ENCODE data around the gene PDE3A.
"Not testable (repeated sequence)": the region's sequence is repeated elsewhere in the genome, so short reads cannot be mapped to it uniquely, and the experiment has no call there.

Gene PDE3A

DNA sequence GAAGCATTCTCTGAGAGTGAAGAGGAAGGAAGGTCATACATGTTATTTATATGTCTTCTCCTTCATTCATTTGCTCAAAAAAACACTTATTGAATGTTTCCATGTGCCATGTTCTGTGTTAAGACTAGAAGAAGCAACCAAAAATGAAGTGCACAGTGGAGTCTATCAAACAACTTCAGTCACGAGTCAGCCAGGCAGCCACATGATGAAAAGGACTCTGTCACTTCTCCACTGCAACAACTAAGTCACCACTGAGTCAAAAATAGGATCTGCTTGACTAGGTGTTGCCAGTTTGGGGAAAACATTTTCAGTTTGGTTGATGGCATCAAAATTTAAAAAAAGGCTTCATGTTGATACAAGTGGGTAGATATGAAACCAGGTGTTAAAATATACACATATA, 142.5 kb downstream of the PDE3A start:
- peaks cover 6% of the 10 kb centered on the region for H3K4me1 Mint-ChIP-seq (ENCODE audit: low read depth)
- no peak overlapping the region for H3K27ac Mint-ChIP-seq
- H3K27me3 Mint-ChIP-seq: no peaks in the 10 kb centered on the region
- intact Hi-C loops (cut with micrococcal nuclease): no loop called here
- H3K9me3 Mint-ChIP-seq: no peaks in the 10 kb centered on the region
- H3K36me3 Mint-ChIP-seq (ENCODE audit: low read depth): no peaks in the 10 kb centered on the region
- H3K4me3 Mint-ChIP-seq: no peak overlapping the region

DNA sequence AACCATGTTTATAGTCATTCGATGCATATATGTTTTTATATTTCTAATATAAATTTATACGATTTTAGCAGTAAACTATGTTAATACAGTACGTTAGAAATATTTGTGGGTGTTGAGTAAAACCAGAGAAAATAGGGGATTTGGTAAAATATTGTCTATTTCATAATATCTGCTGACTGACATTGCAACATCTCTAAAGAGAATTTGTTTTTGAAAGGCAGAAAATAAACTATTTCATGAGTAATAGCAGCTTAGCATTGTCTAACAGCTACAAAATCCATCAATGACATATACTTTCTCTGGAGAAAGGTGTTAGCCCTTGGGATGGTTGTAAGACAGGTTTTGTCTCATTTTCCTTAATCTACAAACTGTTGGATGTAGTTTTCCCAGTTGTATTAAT, 144.9 kb downstream of the PDE3A start:
- no peak overlapping the region for H3K27ac Mint-ChIP-seq
- no peaks in the 10 kb centered on the region for H3K9me3 Mint-ChIP-seq
- H3K4me3 Mint-ChIP-seq: no peak overlapping the region
- intact Hi-C loops (cut with micrococcal nuclease): no loop called here
- no peaks in the 10 kb centered on the region for H3K4me1 Mint-ChIP-seq (ENCODE audit: low read depth)
- no peaks in the 10 kb centered on the region for H3K27me3 Mint-ChIP-seq
- no peaks in the 10 kb centered on the region for H3K36me3 Mint-ChIP-seq (ENCODE audit: low read depth)

DNA sequence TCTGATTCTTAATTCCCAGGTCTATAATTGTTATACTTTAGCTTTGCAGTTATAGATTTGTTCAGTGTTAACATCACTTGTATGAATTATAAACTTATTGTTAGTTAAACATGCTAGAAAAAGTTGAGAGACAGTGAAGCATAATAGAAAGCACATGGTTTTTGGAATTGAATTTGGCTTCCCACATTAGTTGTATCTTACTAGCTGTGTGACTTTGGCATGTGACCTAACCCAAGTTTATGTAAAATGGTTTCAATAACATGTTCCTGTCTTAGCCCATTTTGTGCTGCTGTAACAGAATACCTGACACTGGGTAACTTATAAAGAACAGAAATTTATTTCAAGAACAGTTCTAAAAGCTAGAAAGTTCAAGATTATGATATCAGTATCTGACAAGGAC, 146.3 kb downstream of the PDE3A start:
- H3K4me1 Mint-ChIP-seq (ENCODE audit: low read depth): no peaks in the 10 kb centered on the region
- no peaks in the 10 kb centered on the region for H3K27me3 Mint-ChIP-seq
- no peak overlapping the region for H3K4me3 Mint-ChIP-seq
- no peaks in the 10 kb centered on the region for H3K36me3 Mint-ChIP-seq (ENCODE audit: low read depth)
- H3K9me3 Mint-ChIP-seq: no peaks in the 10 kb centered on the region
- no peak overlapping the region for H3K27ac Mint-ChIP-seq
- intact Hi-C loops (cut with micrococcal nuclease): no loop called here

DNA sequence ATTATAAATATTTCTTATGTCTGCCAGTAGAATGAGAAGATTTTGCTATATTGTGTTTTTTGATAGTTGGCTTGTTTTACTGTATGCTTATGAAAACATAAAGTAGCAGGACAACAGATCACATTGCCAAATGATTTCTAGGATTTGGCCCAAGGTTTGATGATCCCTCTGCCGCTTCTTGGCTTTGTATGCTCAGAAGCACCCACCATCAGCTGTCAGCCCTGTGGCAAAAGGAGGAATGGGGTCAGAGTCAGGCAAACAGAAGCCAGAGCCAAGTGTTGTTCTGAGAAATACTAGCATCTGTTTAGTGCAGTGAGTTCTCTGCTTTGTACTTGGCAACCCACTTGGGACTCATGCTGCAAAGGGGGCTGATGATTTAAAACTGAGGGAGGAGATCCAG, 152.2 kb downstream of the PDE3A start:
- H3K27ac Mint-ChIP-seq: no peak overlapping the region
- H3K36me3 Mint-ChIP-seq (ENCODE audit: low read depth): no peaks in the 10 kb centered on the region
- H3K4me1 Mint-ChIP-seq (ENCODE audit: low read depth): no peaks in the 10 kb centered on the region
- no peak overlapping the region for H3K4me3 Mint-ChIP-seq
- intact Hi-C loops (cut with micrococcal nuclease): no loop called here
- H3K9me3 Mint-ChIP-seq: no peaks in the 10 kb centered on the region
- H3K27me3 Mint-ChIP-seq: no peaks in the 10 kb centered on the region

DNA sequence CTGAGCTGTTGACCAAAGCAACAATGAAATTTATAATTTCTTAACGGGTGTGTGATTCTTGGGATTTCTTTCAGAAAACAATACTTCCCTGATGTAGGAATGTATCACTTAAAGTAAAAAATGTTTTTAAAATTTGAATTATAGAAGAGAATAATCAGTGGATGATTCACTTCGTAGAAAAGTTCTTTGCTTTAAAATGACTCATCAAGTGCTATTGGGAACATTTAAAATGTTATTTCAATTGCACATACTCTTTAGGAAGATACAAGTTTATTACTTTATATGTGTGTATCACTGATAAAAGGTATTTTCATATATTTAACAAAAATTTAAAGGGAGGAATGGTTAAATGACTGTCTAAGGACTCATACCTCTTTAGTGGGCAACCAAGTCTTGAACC, 155.3 kb downstream of the PDE3A start:
- H3K4me3 Mint-ChIP-seq: no peak overlapping the region
- no peak overlapping the region for H3K27ac Mint-ChIP-seq

DNA sequence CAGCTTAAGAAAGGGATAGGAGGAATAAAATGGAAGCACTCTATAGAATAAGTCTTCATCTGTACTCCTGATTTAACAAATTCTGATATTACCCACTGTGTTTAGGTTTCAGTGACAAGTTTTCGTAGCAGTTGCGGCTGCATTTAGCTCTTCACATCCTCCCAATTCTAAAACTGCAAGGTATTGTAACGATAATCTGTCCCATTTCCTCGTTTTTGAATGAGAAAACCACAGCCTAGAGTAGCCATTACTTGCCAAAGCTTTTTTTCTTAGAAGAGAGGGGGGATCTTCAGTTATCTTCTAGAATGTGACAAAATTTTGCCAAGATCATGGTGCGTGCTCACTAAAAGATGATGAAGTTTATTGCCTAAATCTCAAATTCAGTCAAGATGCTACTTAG, 155.8 kb downstream of the PDE3A start:
- no peaks in the 10 kb centered on the region for H3K9me3 Mint-ChIP-seq
- H3K4me3 Mint-ChIP-seq: no peak overlapping the region
- no peaks in the 10 kb centered on the region for H3K36me3 Mint-ChIP-seq (ENCODE audit: low read depth)
- no peaks in the 10 kb centered on the region for H3K27me3 Mint-ChIP-seq
- no peaks in the 10 kb centered on the region for H3K4me1 Mint-ChIP-seq (ENCODE audit: low read depth)
- intact Hi-C loops (cut with micrococcal nuclease): no loop called here
- H3K27ac Mint-ChIP-seq: no peak overlapping the region

More for the DNA sequence above, 155.3 kb downstream of the PDE3A start:
- Mint-ChIP-seq H3K4me1 (ENCODE audit: low read depth) (no peaks in the 10 kb centered on the region), H3K36me3 (ENCODE audit: low read depth) (no peaks in the 10 kb centered on the region), H3K27me3 (no peaks in the 10 kb centered on the region), H3K9me3 (no peaks in the 10 kb centered on the region)
- intact Hi-C loops (cut with micrococcal nuclease): no loop called here

DNA sequence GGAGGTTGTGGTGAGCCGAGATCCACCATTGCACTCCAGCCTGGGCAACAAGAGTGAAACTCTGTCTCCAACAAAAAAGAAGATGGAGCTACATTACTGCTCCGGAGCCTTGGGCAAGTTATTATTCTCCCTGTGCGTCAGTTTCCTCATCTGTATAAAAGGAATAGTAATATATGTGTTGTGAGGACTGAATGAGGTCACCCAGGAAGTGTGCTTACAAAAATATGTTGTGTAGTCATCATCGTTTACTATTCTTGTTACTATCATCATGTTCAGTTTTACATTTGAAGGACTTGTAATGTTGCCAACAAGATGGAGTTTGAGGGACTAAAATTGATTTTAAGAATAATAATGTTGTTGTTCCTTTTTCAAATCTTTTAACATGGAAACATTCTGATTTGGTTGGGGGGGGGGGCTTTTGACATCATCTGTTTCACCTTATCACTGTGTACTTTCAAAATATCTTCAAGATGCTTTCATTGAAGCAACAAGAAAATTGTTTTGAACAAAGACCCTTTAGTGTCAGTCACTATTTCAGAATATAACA, 156.8 kb downstream of the PDE3A start:
- no peaks in the 10 kb centered on the region for H3K9me3 Mint-ChIP-seq
- H3K36me3 Mint-ChIP-seq (ENCODE audit: low read depth): no peaks in the 10 kb centered on the region
- H3K4me1 Mint-ChIP-seq (ENCODE audit: low read depth): no peaks in the 10 kb centered on the region
- no peaks in the 10 kb centered on the region for H3K27me3 Mint-ChIP-seq
- H3K27ac Mint-ChIP-seq: no peak overlapping the region
- intact Hi-C loops (cut with micrococcal nuclease): no loop called here
- no peak overlapping the region for H3K4me3 Mint-ChIP-seq

DNA sequence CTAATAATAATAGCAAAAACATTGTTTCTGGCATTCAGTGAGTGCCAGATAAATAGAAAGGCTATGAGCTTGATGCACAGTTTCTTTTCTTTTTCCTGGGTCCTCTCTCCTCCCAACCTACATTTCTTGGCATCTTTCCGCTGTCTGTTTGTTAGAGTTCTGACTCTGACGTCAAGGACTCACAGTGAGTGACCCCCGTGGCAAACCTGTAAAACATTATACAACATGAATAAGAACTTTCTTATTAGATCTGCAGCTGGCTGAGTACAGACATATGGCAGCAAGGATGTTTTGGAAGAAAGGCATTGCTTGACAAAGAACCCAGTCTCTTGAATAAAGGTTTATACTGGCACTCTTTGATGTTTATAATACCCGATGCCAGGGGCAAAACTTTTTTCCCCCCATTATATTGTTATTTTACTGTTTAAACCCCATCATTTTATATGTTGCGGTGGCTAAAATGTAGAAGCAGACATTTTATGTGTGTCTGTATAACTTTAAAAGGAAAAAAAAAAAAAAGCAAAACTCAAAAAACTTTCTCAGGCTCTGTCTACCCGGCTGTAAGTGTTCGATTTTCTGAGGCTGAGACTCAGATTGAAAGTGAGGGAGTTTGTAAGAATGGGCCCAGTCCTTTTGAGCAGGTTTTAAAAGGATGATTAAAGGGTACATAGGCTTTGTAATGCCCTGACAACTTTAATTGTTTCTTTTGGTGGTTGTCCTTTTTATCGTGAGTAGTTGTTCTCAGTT, 159.3 kb downstream of the PDE3A start:
- no peak overlapping the region for H3K4me3 Mint-ChIP-seq
- H3K36me3 Mint-ChIP-seq (ENCODE audit: low read depth): no peaks in the 10 kb centered on the region
- no peak overlapping the region for H3K27ac Mint-ChIP-seq
- no peaks in the 10 kb centered on the region for H3K9me3 Mint-ChIP-seq
- intact Hi-C loops (cut with micrococcal nuclease): no loop called here
- H3K4me1 Mint-ChIP-seq (ENCODE audit: low read depth): no peaks in the 10 kb centered on the region
- H3K27me3 Mint-ChIP-seq: no peaks in the 10 kb centered on the region

DNA sequence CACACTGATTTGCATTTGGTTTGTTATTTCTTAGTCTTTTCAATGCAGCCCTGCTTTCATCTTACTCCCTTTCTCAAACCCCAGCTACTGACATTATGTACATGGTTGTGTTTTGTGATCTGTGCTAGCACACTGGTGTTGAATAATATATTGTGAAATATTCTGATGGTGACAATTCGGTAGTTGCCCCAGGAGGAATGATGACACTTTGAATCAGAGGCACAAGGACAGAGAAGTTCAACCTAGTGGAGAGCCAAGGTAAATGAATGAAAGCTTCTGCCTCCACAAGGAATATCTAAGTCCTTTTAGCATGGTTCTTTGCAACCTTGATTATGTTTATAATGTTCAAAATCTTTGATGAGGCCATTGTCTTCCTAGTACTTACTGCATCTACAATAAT, 159.9 kb downstream of the PDE3A start:
- no peaks in the 10 kb centered on the region for H3K36me3 Mint-ChIP-seq (ENCODE audit: low read depth)
- no peaks in the 10 kb centered on the region for H3K27me3 Mint-ChIP-seq
- H3K4me3 Mint-ChIP-seq: no peak overlapping the region
- no peak overlapping the region for H3K27ac Mint-ChIP-seq
- intact Hi-C loops (cut with micrococcal nuclease): no loop called here
- H3K4me1 Mint-ChIP-seq (ENCODE audit: low read depth): no peaks in the 10 kb centered on the region
- H3K9me3 Mint-ChIP-seq: no peaks in the 10 kb centered on the region

DNA sequence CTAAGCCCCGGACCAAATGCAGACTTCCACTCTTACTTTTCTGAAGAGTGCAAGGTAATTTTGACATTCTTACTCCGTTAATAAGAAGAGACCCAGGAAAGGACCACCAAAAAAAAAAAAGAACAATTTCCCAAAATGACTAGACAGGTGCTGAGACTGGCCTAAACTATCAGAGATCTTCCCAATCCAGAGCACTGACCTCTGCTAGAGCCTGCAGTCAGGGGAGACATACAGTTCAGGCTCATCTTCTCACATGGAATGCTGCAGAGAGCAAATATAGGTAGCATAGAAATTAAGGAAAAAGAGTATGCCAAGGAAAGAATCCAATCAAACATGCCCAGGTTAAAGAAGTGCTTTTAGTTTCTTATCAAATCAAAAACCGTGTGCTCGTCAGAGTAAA, 177.9 kb downstream of the PDE3A start:
- intact Hi-C loops (cut with micrococcal nuclease): no loop called here
- Mint-ChIP-seq H3K9me3 (peaks cover 3% of the 10 kb centered on the region), H3K27me3 (no peaks in the 10 kb centered on the region), H3K4me3 (no peak overlapping the region), H3K27ac (no peak overlapping the region), H3K36me3 (ENCODE audit: low read depth) (no peaks in the 10 kb centered on the region), H3K4me1 (ENCODE audit: low read depth) (no peaks in the 10 kb centered on the region)

DNA sequence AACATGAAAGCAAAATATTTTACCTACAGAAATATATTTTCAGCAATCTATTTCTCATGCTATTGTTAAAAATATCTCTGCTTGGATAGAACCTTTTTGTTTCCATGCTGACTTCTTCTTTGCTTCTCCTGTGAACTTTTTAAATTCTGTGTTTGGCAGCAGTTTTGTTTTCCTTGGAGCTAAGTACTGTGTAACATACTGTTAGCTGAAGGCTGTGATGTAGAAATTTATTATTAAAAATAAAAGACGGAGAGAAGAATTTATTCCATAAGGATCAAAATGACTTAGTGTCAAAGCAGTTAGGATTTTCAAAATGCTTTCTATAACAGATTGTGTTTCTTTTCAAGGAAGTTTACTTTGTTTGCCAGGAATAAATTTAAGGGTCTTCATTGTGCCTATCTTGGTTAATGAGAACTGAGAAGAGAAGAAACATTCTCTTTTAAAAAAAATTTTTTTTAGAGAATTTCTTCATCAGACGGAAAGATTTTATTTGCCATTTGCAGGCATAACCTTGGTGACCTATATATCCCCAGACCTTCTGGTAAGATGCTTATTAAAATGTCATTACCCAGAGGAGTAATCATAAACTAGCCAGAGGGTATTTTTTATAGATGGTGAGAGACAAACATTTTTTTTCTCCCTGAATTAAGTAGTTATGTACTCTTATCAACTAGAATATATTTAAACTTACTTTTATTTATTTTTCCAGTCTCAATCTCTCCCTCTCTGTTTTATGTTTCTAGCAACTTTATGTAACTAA, 179.7 kb downstream of the PDE3A start:
- Mint-ChIP-seq H3K9me3 (peaks cover 17% of the 10 kb centered on the region), H3K4me3 (no peak overlapping the region), H3K4me1 (ENCODE audit: low read depth) (no peaks in the 10 kb centered on the region), H3K27ac (no peak overlapping the region), H3K36me3 (ENCODE audit: low read depth) (no peaks in the 10 kb centered on the region), H3K27me3 (no peaks in the 10 kb centered on the region)
- intact Hi-C loops (cut with micrococcal nuclease): no loop called here

DNA sequence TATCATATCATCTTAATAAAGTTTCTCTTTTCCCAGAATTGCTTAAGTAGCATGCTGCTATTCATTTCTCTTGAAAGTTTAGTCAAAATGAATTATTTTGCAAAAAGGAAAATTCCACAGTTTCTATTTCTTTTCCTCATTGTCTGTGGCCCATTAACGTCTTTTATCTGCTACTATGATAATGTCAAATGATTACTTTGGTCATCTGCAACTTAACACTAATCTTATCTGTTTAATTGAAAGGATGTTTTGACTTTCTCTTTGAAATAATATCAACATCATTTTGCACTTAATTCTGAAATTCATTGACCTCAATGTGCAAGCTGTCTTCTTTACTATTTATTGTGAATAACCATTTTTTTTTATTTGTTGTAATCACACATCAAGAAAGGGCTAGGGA, 180.3 kb downstream of the PDE3A start:
- Mint-ChIP-seq H3K4me3 (no peak overlapping the region), H3K4me1 (ENCODE audit: low read depth) (no peaks in the 10 kb centered on the region), H3K27me3 (no peaks in the 10 kb centered on the region), H3K36me3 (ENCODE audit: low read depth) (no peaks in the 10 kb centered on the region), H3K9me3 (peaks cover 17% of the 10 kb centered on the region), H3K27ac (no peak overlapping the region)
- intact Hi-C loops (cut with micrococcal nuclease): no loop called here

DNA sequence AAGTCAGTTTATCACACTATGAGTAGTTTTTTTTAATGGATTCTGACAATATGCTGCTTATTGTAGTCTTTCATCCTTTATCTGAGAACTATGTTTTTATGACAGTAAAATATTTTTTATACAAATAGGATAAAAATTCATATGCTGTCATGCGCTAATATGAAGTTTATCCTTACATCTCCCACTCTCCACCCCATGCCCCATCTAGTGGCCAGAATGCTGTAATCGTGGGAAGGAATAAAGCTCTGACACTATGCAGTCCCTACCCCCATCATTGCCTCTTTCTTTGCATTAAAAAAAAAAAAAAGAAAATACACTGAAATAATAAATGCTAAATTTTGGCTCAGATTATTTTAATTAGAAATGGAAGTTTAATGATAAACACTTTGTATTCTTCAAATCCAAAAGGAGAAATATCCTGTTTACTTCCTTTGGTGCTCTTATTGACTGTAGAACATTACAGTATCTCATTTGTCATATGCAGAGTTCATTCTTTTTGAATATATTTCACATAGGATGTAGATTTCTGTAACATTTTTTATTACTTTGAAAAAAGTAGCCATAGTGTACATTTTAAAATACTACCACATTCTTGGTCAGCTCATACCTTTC, 180.9 kb downstream of the PDE3A start:
- H3K36me3 Mint-ChIP-seq (ENCODE audit: low read depth): no peaks in the 10 kb centered on the region
- intact Hi-C loops (cut with micrococcal nuclease): no loop called here
- H3K4me3 Mint-ChIP-seq: no peak overlapping the region
- H3K27ac Mint-ChIP-seq: no peak overlapping the region
- no peaks in the 10 kb centered on the region for H3K4me1 Mint-ChIP-seq (ENCODE audit: low read depth)
- H3K27me3 Mint-ChIP-seq: no peaks in the 10 kb centered on the region
- H3K9me3 Mint-ChIP-seq: peaks cover 17% of the 10 kb centered on the region

DNA sequence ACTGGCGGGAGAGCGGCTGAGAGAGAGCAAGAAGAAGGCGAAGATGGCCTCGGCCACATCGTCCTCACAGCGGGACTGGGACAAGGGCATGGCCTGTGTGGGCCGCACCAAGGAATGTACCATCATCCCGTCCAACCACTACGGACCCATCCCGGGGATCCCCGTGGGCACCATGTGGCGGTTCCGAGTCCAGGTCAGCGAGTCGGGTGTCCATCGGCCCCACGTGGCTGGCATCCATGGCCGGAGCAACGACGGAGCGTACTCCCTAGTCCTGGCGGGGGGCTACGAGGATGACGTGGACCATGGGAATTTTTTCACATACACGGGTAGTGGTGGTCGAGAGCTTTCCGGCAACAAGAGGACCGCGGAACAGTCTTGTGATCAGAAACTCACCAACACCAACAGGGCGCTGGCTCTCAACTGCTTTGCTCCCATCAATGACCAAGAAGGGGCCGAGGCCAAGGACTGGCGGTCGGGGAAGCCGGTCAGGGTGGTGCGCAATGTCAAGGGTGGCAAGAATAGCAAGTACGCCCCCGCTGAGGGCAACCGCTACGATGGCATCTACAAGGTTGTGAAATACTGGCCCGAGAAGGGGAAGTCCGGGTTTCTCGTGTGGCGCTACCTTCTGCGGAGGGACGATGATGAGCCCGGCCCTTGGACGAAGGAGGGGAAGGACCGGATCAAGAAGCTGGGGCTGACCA, 183.6 kb downstream of the PDE3A start:
- H3K9me3 Mint-ChIP-seq: peaks cover 17% of the 10 kb centered on the region
- H3K27ac Mint-ChIP-seq; H3K36me3 Mint-ChIP-seq (ENCODE audit: low read depth); H3K4me3 Mint-ChIP-seq; H3K27me3 Mint-ChIP-seq; intact Hi-C loops (cut with micrococcal nuclease); H3K4me1 Mint-ChIP-seq (ENCODE audit: low read depth): not testable (repeated sequence)
